GM18502 (cell line): ENCODE measurements around the gene GIMAP7.

ENCODE experiments used
- ATAC-seq: cut with Tn5 transposase; IDR thresholded peaks from one replicate; pipeline ENCODE4 v1.9.1; 2021; ENCODE audit warnings: mild to moderate bottlenecking; ENCODE audit not compliant: unreplicated experiment, poor library complexity

The GIMAP7 gene

GRCh38 chr7:150567871-150568301, 53.2 kb downstream of the GIMAP7 start:
- ATAC-seq = no peak

- ATAC-seq = no peak
Measured at GRCh38 chr7:150568714-150569113, 54.0 kb downstream of the GIMAP7 start.

- no peak for ATAC-seq
Measured at GRCh38 chr7:150569245-150569955, 54.7 kb downstream of the GIMAP7 start.
